Neural cell (in vitro differentiated cells): ENCODE measurements around the gene ZNF655.

Source experiments
- CTCF ChIP-seq: fragments of 450-650 bp; IDR thresholded peaks from 2 replicates; pipeline ENCODE4 v1.5.1; 2014; ENCODE audit warnings: antibody characterized with exemption, mild to moderate bottlenecking, moderate library complexity; ENCODE audit not compliant: poor library complexity, severe bottlenecking
- EP300 ChIP-seq: fragments of 450-650 bp; conservative IDR thresholded peaks from 2 replicates; pipeline ENCODE4 v1.6.1; 2014; ENCODE audit warnings: antibody characterized with exemption, mild to moderate bottlenecking, moderate library complexity; ENCODE audit not compliant: poor library complexity, severe bottlenecking
- EZH2 ChIP-seq: fragments of 200-600, 300-800 bp; shearing (Covaris generic), sonication (generic); IDR thresholded peaks from 2 replicates; pipeline ENCODE4 v1.6.1; 2014; ENCODE audit warnings: antibody characterized with exemption, low read length, borderline replicate concordance, mild to moderate bottlenecking; ENCODE audit not compliant: insufficient read depth, poor library complexity, severe bottlenecking
- MXI1 ChIP-seq: fragments of 450-650 bp; conservative IDR thresholded peaks from 2 replicates; pipeline ENCODE4 v1.6.1; 2014; ENCODE audit warnings: antibody characterized with exemption, mild to moderate bottlenecking; ENCODE audit not compliant: poor library complexity, severe bottlenecking
- POLR2AphosphoS5 ChIP-seq: IDR thresholded peaks from 2 replicates; pipeline ENCODE4 v1.6.1; 2012
- RAD21 ChIP-seq: fragments of 450-650 bp; conservative IDR thresholded peaks from 2 replicates; pipeline ENCODE4 v1.6.1; 2014; ENCODE audit warnings: antibody characterized with exemption, mild to moderate bottlenecking, moderate library complexity
- REST ChIP-seq: IDR thresholded peaks from 2 replicates; pipeline ENCODE4 v1.6.1; 2012; ENCODE audit warnings: borderline replicate concordance
- SMC3 ChIP-seq: fragments of 450-650 bp; conservative IDR thresholded peaks from 2 replicates; pipeline ENCODE4 v1.6.1; 2014; ENCODE audit warnings: antibody characterized with exemption, mild to moderate bottlenecking, moderate library complexity; ENCODE audit not compliant: poor library complexity
- TAF1 ChIP-seq: IDR thresholded peaks from 2 replicates; pipeline ENCODE4 v1.6.1; 2012; ENCODE audit warnings: low read depth

GRCh38 chr7:99617192-99617781 lies 58.8 kb downstream of the ZNF655 start:
- TF ChIP-seq EZH2, result no peak
- no peak for TF ChIP-seq CTCF
- TF ChIP-seq EP300, result no peak
- no peak for TF ChIP-seq RAD21
- no peak for TF ChIP-seq SMC3
- no peak for TF ChIP-seq POLR2AphosphoS5
- no peak for TF ChIP-seq MXI1
- TF ChIP-seq REST, result no peak
- TF ChIP-seq TAF1, result no peak
